NCI-H524 (cell line): ENCODE measurements around the gene MAST3.
A peak's percentile ranks its signal among the peaks of the same experiment; 100 is the strongest.

Experiments
- DNase-seq, 2 experiments: peaks; one replicate each; lab custom pipeline; 2025; lab: John Stamatoyannopoulos, UW

Gene MAST3

DNA sequence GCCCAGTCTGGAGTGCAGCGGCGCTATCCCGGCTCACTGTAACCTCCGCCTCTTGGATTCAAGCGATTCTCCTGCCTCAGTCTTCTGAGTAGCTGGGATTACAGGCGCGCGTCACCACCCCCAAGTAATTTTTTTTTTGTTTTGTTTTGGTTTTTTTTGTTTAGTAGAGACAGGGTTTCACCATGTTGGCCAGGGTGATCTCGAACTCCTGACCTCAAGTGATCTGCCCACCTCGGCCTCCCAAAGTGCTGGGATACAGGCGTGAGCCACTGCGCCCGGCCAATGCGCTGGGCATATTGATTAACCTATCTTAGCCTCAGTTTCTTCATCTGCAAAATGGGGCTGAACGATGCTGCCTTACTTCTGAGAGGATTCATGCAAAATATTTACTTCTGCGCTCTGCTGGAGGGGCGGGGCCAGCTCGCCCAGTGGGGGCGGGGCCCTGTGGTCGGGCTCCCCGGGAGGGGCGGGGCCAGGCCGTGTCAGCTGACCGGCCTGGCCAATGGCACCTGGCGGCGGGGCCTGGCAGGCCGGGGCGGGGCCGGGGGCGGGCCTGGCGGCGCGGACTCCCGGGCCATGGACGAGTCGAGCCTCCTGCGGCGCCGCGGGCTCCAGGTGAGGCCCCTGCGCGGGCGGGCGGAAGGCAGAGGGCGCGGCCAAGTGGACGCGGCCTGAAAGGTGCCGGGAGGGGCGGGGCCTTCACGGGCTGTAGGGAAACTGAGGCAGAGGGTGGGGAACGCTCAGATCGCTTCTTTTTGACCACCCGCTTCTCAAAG lies at the start of gene MAST3:
Gene MAST3, plus strand, starts transcription at position 562 of the 776 bp plus-strand sequence. Its CDS starts 15 bp downstream, at position 577.
- DNase-seq = peak; percentile 49 to 76

DNA sequence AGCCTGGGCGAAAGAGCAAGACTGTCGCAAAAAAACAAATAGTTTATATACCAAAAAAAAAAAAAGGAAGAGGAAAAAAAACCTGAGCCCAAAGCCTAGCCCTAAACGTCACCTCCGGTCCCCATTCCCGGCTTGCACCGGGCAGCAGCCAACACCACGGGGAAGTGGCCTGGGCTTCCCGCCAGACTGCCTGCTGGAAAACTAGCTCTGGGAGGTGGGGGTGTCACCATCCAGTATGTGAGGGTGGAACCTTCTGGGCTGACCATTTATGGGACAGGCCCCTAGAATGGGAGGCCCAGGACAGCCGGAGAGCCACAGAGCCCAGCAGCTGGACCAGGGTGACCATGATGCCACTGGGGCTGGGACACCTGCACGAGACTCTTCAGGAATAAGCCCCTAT lies 48.2 kb upstream of the MAST3 start:
- DNase-seq = no peak

DNA sequence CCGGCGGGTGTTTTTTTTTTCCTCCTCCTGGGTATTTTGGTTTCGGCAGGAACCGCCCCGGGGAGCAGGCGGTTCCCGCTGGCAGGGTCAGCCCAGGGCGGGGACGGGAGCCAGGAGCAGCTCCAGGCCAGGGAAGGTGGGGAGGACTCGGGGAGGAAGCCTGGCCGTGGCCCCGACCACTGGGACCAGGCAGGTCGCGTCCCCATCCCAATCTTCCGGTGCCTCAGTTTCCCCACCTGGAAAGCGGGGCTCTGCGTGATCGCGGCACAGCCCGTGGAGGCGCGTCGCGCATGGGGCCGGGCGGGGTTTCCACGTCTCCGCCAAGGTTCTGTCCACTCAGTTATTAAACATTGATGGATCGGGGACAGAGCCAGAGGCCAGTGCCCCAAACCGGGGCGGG lies 45.7 kb upstream of the MAST3 start:
- no peak for DNase-seq

DNA sequence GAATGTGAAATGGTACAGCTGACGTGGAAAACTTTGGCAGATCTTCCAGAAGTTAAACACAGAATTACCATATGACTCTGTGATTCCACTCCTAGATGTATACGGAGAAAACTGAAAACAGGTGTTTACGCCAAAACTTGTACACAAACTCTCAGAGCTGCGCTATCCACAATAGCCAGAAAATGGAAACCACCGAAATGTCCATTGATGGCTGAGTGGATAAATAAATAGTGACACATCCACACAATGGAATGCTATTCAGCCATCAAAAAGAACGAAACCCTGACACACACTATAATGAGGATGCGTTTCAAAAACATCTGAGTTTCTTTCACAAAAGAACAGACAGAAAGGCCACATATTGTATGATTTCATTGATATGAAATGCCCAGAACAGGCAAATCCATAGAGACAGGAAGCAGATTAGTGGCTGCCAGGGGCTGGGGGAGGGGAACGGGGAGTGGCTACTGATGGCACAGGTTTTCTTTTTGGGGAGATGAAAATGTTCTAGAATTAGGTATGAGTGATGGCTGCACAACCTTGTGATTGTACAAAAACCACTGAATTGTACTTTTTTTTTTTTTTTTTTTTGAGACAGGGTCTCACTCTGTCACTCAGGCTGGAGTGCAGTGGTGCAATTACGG lies 43.9 kb upstream of the MAST3 start:
- DNase-seq = no peak

DNA sequence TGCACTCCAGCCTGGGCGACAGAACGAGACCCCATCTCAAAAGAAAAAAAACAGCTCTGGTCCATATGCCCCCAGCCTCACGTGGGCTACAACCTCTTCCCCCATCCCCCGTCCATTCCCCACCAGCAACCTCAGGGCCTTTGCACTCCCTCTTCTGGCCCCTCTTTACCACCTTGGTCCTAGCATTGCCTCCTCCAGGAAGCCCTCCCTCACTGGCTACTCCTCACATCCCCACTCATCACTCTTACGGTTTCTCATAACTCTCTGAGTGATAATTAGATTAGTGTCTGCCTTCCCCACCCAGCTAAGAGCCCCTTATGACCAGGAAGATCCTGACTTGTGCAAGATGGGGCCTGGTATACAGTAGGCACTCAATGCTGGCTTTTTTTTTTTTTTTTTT lies 41.6 kb upstream of the MAST3 start:
- DNase-seq = no peak

GRCh38 chr19:18057557-18057956 lies 40.0 kb upstream of the MAST3 start:
- DNase-seq = no peak

DNA sequence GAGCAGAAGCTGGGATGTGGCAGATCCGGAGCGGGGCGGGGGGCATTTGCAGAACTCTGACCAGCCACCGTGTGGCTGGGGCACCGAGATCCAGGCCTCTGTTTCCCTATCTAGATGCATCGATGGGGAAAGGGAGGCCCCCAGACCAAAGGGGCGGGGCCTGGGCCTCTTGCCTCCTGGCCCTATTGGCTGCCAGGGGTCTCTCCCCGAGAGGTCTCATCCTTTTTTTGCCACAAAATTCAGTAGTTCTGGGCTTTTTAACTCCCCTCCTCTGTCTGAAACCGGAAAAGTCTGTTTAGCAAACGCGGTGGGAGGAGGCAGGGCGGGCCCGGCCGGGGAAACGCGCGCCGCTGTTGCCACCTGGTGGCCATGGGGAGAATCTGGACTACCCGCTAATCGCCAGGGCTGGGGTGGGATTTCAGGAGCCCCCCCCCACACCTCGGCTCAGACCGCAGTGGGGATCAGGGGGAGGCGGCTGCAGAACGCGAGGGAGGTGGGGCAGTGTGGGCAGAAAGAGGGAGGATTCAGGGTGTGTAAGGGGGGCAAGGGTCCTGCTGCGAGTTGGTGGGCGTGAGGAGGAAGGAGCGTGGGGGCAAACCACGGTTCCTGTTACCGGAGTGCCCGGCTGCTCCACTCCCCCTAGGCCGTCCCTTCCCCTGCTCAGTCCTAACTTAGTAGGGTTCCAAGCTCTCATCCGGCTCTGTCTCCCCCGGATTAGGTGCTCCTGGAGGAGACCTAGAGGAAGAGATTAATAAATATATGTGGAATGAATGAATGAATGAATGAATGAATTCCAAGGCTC lies 39.2 kb upstream of the MAST3 start:
- peak; percentile 58 to 67 for DNase-seq

DNA sequence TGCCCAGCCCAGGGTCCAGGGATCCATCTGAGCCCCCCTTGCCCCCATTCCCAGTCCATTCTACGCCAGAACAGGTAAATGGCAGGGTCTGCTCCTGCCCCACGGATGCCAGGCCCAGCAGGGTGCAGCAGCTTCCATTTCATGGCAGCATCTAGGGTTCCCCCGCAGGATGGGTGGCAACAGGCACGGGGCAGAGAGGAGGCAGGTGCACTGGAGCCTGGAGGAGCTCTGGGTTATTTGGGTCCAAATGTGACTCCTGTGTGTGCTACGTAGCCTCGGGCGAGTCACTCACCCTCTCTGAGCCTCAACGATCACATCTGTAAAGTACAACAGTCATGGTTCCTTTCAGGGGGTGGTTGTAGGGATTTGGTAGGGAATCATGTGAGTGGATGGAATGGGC lies 38.3 kb upstream of the MAST3 start:
- no peak for DNase-seq

DNA sequence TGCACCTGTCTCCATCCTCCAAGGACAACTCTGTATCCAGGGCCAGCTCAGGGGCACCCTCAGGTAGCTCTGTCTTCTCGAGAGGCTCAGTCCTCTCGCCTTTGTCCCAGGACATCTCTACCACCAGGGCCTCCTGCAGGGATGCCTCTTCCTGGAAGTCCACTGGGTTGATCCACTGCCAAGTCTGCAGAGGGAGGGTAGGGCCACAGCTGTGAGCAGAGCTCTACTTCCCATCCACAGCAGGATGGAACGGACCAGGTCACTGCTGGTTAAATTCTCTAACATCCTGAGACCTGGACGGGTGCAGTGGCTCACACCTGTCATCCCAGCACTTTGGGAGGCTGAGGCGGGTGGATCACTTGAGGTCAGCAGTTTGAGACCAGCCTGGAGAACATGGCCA lies 37.7 kb upstream of the MAST3 start:
- DNase-seq = no peak

DNA sequence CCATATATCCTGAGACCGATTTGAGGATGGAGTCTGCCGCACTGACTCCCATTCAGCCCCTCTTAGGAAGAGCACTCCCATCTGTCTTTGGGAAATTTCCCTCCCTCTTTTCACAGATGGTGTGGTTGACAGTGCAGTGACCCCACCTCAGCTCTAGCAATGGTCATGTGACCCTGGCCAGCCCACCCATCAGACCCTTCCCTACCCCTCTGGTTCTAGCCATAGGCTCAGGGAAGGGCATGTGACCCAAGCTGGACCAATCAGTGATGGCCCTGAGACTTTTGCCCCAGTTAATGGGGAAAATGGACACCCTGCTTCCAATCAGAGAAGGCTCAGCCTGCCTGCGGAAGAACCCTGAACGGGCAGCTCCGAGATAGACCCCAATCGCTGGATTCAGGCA lies 37.1 kb upstream of the MAST3 start:
- DNase-seq = peak; percentile 89 to 95

DNA sequence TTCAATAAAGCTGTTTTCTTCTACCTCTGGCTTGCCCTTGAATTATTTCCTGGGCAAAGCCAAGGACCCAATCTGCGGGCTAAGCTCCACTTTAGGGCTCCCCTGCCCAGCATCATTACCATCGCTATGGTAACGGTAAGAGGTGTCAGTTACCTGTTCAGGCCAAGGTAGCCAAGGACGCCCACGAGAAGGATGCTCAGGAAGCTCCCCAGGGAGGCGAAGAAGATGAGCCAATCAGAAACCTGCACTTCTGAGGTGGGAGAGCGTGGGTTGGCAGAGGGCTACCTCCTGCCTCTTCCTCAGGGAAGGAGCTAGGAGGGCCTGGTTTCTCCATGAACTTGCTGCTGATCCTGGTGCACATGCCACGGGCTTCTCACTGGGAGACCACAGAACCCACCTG lies 35.5 kb upstream of the MAST3 start:
- DNase-seq = peak in 1 of 2 experiments; percentile 38

DNA sequence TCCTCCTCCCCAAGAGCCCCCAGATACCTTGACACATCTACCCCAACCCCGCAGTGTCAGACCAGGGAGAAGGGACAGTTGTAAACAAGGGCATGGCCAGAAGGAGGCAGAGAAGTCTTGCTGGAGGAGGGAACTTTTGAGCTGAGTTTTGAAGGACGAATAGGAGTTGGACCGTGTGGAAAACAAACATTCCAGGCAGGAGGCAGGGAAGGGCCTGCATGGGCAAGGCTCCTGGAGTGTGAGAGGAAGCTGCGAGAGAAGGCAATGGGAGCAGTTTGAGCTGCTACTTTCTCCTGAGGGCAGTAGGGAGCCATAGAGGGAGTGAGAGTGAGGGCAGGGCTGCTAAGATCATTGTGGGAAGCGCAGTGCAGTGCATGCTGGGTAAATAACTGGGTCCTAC lies 34.1 kb upstream of the MAST3 start:
- DNase-seq = no peak

GRCh38 chr19:18065173-18065495 lies 32.4 kb upstream of the MAST3 start:
- DNase-seq = no peak

- no peak for DNase-seq
Observed at GRCh38 chr19:18068395-18068794, 29.2 kb upstream of the MAST3 start.

GRCh38 chr19:18069383-18069782 lies 28.2 kb upstream of the MAST3 start:
- DNase-seq = no peak

DNA sequence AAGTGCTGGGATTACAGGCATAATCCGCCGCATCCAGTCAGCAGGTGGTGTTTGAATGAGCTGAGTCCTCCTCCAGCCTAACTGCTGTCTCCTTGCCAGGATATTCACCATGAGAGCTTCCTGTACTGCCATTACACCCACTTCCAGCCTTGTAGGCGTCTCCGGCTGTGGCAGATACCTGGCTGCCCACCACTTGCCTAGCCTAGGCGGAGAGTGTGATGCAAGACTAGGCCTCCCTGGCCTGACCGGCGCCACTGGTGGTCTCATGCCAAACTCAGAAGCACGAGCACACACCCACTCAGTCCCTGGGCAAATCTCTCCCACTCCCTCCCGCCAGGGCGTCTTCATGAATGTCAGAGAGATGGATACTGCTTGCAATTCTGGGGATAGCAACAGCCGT lies 27.4 kb upstream of the MAST3 start:
- DNase-seq = peak in 1 of 2 experiments; percentile 27

GRCh38 chr19:18072335-18072734 lies 25.2 kb upstream of the MAST3 start:
- DNase-seq = peak in 1 of 2 experiments; percentile 53

DNA sequence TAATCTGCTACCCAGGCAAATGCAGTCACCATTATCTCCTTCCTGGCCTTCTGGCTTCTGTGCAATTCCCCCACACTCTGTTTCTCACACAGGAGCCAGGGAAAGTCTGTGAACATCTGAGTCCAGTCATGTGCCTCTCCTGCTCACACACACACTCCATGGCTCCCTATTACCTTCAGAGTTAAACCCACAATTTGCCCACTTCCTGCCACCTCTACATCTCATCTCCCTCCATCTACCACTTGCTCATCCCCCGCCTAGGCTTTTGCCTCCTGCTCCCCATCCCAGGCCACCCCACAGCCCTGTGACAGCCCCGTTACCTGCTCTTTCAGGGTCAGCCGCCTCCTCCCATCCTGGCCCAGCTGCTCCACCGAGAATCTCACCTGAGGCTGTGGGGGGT lies 24.4 kb upstream of the MAST3 start:
- no peak for DNase-seq

GRCh38 chr19:18074192-18074591 lies 23.4 kb upstream of the MAST3 start:
- peak in 1 of 2 experiments; percentile 67 for DNase-seq

- no peak for DNase-seq
Observed at GRCh38 chr19:18083929-18084684, 13.5 kb upstream of the MAST3 start.

DNA sequence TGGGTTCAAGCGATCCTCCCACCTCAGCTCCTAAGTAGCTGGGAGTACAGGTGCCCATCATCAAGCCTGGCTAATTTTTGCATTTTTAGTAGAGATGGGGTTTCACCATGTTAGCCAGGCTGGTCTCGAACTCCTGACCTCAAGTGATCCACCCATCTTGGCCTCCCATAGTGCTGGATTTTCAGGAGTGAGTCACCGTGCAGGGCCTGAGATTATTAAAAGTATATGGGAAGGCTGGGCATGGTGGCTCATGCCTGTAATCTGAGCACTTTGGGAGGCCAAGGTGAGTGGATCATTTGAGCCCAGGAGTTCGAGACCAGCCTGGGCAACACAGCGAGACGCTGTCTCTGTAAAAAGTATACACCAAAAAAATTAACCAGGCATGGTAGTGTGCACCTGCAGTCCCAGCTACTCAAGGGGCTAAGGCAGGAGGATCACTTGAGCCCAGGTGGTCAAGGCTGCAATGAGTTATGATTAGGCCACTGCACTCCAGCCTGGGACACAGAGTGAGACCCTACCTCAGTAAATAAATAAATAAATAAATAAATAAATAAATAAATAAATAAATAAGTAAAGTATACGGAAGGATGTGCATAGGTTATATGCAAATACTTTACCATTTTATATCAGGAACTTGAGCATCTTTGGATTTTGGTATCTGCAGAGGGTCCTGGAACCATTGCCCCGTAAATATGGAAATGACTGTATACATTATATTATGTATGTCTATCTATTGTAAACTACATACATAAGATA lies 11.7 kb upstream of the MAST3 start:
- no peak for DNase-seq
